Colonic mucosa (tissue), 4 donors: ENCODE data around the gene KCNG2. TPM values are rescaled to one million over a fixed set of nuclear protein-coding genes. Genes with fewer than 3 reads are reported as not detected.

Source experiments
- DNase-seq: peaks from one replicate; pipeline ENCODE4 v3.0.0-alpha.2; 2020
- H3K27ac ChIP-seq: fragments of 200-600 bp; one replicate; pipeline ENCODE4 v1.8.0; 2021
- H3K27me3 ChIP-seq: fragments of 200-600 bp; one replicate; pipeline ENCODE4 v1.8.0; 2021
- H3K36me3 ChIP-seq: fragments of 200-600 bp; one replicate; pipeline ENCODE4 v1.8.0; 2021
- H3K4me1 ChIP-seq: fragments of 200-600 bp; one replicate; pipeline ENCODE4 v1.8.0; 2021; ENCODE audit warnings: mild to moderate bottlenecking
- H3K4me3 ChIP-seq: fragments of 200-600 bp; one replicate; pipeline ENCODE4 v1.8.0; 2021
- H3K9ac ChIP-seq, 2 donors: one replicate each; pipeline ENCODE4 v1.7.0; 2013; ENCODE audit warnings: control low read depth in 2 of 2, low read depth in 2 of 2, low read length in 2 of 2
- H3K9me3 ChIP-seq: fragments of 200-600 bp; one replicate; pipeline ENCODE4 v1.8.0; 2021
- intact Hi-C: fragments of 100-400 bp; cut with DNase I; formaldehyde crosslinking; loops from one replicate; pipeline ENCODE4 v1.14.1; 2022
- total RNA-seq, 2 donors: library from RNA; stranded (reverse); fragmentation: NEBNext Ultra II Directional in 1 of 2; extraction: Animal tissue kit (Norgen Biotek cat#: 25700) in 1 of 2; gene quantifications; one replicate each; pipeline ENCODE4 v1.2.1, GENCODE V29; 2021
- TF ChIP-seq, protein P1 (sequence below): fragments of 200-600 bp; IDR thresholded peaks from one replicate; pipeline ENCODE4 v1.8.0; 2022; ENCODE audit warnings: antibody characterized with exemption, mild to moderate bottlenecking
- donor health status: healthy.
- donor health status: DM: no; HTN: no; CAD: no.
- donor health status: DM: no; HTN: no; CAD: no.

Gene KCNG2
- total RNA-seq, 2 donors from 2014 or later: 0.32 TPM; not detected in 1

DNA sequence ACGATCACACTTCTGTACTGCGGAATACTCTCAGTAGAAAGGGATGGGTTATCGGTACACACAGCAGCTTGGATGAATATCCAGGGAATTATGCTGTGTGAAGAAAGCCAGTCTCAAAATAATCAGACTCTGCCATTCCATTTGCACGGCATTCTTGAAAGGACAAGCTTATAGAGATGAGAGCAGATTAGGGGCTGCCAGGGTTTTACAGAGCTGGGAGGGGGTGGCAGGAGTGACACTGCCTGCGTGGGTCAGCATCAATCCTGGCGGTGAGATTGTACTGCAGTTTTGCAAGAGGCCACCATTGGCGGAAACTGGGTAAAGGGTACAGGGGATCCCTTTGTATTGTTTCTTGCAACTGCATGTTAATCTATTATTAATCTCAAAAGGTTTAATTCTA is 16.6 kb downstream of the KCNG2 start:
- Histone ChIP-seq H3K27ac (no peak overlapping the region), H3K27me3 (no peaks in the 10 kb centered on the region), H3K4me3 (no peak overlapping the region), H3K9me3 (no peaks in the 10 kb centered on the region), H3K9ac (no peak overlapping the region), H3K4me1 (no peaks in the 10 kb centered on the region), H3K36me3 (no peaks in the 10 kb centered on the region)
- TF ChIP-seq, protein P1, sequence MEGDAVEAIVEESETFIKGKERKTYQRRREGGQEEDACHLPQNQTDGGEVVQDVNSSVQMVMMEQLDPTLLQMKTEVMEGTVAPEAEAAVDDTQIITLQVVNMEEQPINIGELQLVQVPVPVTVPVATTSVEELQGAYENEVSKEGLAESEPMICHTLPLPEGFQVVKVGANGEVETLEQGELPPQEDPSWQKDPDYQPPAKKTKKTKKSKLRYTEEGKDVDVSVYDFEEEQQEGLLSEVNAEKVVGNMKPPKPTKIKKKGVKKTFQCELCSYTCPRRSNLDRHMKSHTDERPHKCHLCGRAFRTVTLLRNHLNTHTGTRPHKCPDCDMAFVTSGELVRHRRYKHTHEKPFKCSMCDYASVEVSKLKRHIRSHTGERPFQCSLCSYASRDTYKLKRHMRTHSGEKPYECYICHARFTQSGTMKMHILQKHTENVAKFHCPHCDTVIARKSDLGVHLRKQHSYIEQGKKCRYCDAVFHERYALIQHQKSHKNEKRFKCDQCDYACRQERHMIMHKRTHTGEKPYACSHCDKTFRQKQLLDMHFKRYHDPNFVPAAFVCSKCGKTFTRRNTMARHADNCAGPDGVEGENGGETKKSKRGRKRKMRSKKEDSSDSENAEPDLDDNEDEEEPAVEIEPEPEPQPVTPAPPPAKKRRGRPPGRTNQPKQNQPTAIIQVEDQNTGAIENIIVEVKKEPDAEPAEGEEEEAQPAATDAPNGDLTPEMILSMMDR: no peak
- intact Hi-C loops: no loop called here
- no peak for DNase-seq

DNA sequence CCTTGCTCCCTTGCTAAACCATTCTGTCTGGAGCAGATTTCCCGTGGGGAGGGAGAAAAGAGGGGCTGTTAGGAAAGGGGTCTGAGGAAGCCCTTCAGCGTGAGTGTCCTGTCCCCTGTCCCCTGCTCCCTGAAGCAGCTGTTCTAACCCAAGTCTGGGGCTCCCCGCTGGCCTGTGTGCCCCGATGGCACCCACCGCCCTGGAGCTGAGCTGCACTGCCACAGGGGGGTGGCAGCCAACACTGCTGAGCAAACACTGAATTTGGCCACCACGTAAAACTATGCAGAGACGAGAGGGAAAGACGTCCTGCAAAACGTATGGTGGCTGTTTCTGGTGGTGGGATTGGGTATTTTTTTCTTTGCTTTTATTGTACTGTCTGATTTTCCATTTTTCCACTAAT is 17.9 kb downstream of the KCNG2 start:
- no peak overlapping the region for H3K9ac ChIP-seq
- TF ChIP-seq, protein P1: no peak
- H3K4me3 ChIP-seq: no peak overlapping the region
- DNase-seq: no peak
- H3K27me3 ChIP-seq: no peaks in the 10 kb centered on the region
- no peaks in the 10 kb centered on the region for H3K9me3 ChIP-seq
- no peaks in the 10 kb centered on the region for H3K36me3 ChIP-seq
- H3K27ac ChIP-seq: no peak overlapping the region
- H3K4me1 ChIP-seq: no peaks in the 10 kb centered on the region
- intact Hi-C loops: no loop called here

DNA sequence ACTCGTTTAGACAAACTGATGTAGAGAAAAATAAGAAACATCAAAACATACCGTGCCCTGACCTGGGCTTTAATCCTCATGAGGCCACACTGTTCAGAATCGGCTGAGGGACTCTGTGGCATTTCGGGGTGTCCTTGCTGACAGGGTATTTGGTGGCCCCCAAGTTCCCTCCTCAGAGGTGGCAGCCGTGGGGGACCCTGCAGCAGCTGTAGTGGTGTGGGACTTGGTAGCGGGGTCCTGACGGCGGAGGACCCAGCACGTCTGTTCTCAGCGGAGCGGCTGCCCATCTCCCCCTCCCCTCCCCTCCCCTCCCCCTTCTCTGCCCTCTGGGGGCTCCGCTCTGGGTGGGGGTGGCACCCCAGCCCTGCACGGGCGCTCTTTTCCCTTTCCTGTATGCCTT is 18.4 kb downstream of the KCNG2 start:
- Histone ChIP-seq H3K4me3 (no peak overlapping the region), H3K27ac (no peak overlapping the region), H3K9ac (no peak overlapping the region), H3K4me1 (no peaks in the 10 kb centered on the region), H3K27me3 (no peaks in the 10 kb centered on the region), H3K9me3 (no peaks in the 10 kb centered on the region), H3K36me3 (no peaks in the 10 kb centered on the region)
- intact Hi-C loops: no loop called here
- DNase-seq: no peak
- TF ChIP-seq, protein P1: no peak

DNA sequence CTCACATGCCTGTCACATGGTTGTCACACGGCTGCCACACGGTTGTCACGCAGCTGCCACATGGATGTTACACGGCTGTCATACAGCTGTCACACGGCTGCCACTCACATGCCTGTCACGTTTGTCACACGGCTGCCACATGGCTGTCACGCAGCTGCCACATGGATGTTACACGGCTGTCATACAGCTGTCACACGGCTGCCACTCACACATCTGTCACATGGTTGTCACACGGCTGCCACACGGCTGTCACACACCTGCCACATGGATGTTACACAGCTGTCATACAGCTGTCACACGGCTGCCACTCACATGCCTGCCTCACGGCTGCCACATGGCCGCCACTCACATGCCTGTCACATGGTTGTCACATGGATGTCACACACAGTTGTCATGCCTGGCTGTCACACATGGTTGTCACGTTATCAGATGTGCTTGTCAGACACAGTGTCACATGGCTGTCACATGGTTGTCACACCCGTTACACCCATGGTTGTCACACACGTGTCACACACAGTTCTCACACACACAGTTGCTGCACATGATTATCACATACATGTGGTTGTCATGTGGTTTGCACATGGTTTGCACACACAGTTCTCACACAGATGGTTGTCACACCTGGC is 19.4 kb downstream of the KCNG2 start:
- H3K27ac ChIP-seq: no peak overlapping the region
- no peaks in the 10 kb centered on the region for H3K36me3 ChIP-seq
- no peak overlapping the region for H3K4me3 ChIP-seq
- H3K4me1 ChIP-seq: no peaks in the 10 kb centered on the region
- no peak for DNase-seq
- no peak overlapping the region for H3K9ac ChIP-seq
- intact Hi-C loops: no loop called here
- TF ChIP-seq, protein P1: no peak
- H3K27me3 ChIP-seq: no peaks in the 10 kb centered on the region
- no peaks in the 10 kb centered on the region for H3K9me3 ChIP-seq

DNA sequence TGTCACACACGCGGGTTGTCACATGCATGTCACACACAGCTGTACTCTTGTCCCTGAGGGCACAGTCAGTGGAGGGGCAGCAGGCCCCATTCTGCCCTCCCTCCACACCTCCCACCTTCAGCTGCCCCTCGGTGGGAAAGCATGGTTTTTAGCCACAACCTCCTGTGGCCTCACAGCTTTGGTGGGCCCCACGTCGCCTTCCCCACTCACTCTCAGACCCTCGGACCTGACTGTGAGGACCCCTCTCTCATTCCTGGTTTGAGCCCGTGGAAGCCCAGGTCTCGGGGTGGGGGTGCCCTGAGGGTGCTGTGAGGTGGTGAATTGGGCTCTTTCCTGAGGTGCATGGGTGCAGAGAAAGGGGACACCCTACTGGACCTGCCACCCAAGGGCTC is 19.9 kb downstream of the KCNG2 start:
- Histone ChIP-seq H3K4me3 (no peak overlapping the region), H3K9me3 (no peaks in the 10 kb centered on the region), H3K4me1 (no peaks in the 10 kb centered on the region), H3K9ac (no peak overlapping the region), H3K27me3 (no peaks in the 10 kb centered on the region), H3K36me3 (no peaks in the 10 kb centered on the region), H3K27ac (no peak overlapping the region)
- intact Hi-C loops: no loop called here
- no peak for DNase-seq
- TF ChIP-seq, protein P1: no peak
